ENCODE data around the gene RTTN.

DNA sequence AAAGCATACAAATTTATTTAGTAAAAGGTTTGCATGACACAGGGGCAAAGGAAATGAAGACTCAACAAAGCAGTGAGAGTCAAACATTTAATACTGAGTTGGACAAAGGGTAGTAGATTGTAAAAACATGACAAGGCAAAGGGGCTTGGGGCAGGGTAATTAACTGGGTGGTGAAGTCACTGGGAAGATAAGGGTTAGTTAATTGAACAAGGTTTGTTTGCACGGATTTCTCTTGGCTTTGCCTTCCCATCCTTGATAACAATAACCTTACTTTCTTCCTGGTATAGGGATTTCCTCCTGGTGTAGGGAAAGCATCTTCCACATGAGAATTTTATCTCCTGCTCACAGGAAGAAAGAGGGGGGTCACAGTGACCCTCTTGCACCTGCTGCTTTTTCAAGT, 26.8 kb upstream of the RTTN start:
- no peak for TF ChIP-seq EZH2phosphoT487 (IDR thresholded peaks at IDR 0.05; ENCODE audit: low read length)
- TF ChIP-seq, protein P1, sequence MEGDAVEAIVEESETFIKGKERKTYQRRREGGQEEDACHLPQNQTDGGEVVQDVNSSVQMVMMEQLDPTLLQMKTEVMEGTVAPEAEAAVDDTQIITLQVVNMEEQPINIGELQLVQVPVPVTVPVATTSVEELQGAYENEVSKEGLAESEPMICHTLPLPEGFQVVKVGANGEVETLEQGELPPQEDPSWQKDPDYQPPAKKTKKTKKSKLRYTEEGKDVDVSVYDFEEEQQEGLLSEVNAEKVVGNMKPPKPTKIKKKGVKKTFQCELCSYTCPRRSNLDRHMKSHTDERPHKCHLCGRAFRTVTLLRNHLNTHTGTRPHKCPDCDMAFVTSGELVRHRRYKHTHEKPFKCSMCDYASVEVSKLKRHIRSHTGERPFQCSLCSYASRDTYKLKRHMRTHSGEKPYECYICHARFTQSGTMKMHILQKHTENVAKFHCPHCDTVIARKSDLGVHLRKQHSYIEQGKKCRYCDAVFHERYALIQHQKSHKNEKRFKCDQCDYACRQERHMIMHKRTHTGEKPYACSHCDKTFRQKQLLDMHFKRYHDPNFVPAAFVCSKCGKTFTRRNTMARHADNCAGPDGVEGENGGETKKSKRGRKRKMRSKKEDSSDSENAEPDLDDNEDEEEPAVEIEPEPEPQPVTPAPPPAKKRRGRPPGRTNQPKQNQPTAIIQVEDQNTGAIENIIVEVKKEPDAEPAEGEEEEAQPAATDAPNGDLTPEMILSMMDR (IDR thresholded peaks at IDR 0.05; ENCODE audit: low read length): no peak
